ENCODE data around the gene CD163L1.

DNA sequence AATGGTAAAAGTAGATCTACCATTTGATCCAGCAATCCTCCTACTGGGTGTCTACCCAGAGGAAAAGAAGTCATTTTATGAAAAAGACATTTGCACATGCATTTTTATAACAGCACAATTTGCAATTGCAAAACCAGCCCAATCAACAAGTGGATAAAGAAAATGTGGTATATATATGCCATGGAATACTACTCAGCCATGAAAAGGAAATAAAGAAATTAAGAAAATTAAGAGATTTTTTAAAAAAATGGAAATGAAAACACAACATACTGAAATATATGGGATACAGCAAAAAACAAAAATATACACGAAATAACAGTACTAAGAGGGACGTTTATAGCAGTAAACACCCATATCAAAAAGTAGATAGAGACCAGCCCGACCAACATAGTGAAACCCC is 81.2 kb downstream of the CD163L1 start:
- no peak for TF ChIP-seq CTCF (conservative IDR thresholded peaks at IDR 0.05; ENCODE audit: low read length)
- no peak for TF ChIP-seq EZH2phosphoT487 (IDR thresholded peaks at IDR 0.05; ENCODE audit: borderline replicate concordance)
